ENCODE data around the gene TMEM168.

DNA sequence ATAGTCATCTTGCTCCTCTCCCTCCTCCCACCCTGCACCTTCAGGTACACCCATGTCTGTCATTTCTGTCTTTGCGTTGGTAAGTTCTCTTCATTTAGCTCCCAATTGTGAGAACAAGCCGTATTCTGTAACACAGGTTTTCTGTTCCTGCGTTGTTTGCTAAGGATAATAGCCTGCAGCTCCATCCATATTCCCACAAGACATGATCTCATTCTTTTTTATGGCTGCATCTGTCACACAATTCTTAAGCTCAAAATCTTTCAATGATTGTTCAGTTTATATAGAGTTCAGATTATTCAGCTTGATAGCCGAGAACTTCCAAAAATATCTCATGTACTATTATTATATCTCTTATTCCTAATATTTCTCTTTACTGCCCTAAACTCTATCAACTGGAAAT, 16.0 kb upstream of the TMEM168 start:
- TF ChIP-seq CTCF (IDR thresholded peaks at IDR 0.05) (no peak), POLR2A (IDR thresholded peaks at IDR 0.05) (no peak), POLR2AphosphoS5 (IDR thresholded peaks at IDR 0.05) (no peak)
